Measurements from ENCODE around the gene BEX1. TPM values are rescaled to one million over a fixed set of nuclear protein-coding genes. Genes with fewer than 3 reads are reported as not detected.

BEX1 gene
- total and polyA plus RNA-seq, 9 of the 15 experiments (the other 6 are each of a cell fraction or from before 2014, with no cell fraction given), result not detected

- no peak for TF ChIP-seq ZBTB40 (IDR thresholded peaks at IDR 0.05)
- TF ChIP-seq ZBTB40 (CRISPR knock-in tag; IDR thresholded peaks at IDR 0.05), result no peak
- TF ChIP-seq PHTF2 (CRISPR knock-in tag; IDR thresholded peaks at IDR 0.05), result peak; percentile 85; the same call in 1 of the 2 replicates
- TF ChIP-seq ZBTB11 (CRISPR knock-in tag; IDR thresholded peaks at IDR 0.05), result peak in 1 of 3 experiments; percentile 72; a peak in 2 of 6 replicates
- TF ChIP-seq ETV1 (tag; conservative IDR thresholded peaks at IDR 0.05; ENCODE audit: low read depth), result peak; percentile 81; the same call in 1 of the 2 replicates
- no peak for TF ChIP-seq RBFOX2 (IDR thresholded peaks at IDR 0.05; ENCODE audit: low read depth, low read length)
- TF ChIP-seq MTF1 (CRISPR knock-in tag; IDR thresholded peaks at IDR 0.05; ENCODE audit: borderline replicate concordance), result peak; percentile 98
- peak; percentile 95 for TF ChIP-seq KLF13 (tag; IDR thresholded peaks at IDR 0.05; ENCODE audit: borderline replicate concordance, low read depth)
- TF ChIP-seq SUPT5H (IDR thresholded peaks at IDR 0.05), result no peak
- peak; percentile 86 for TF ChIP-seq TCF3 (CRISPR knock-in tag; IDR thresholded peaks at IDR 0.05)
- TF ChIP-seq ZBTB2 (IDR thresholded peaks at IDR 0.05), result peak; percentile 46; the same call in 1 of the 2 replicates
- TF ChIP-seq ZNF696 (CRISPR knock-in tag; conservative IDR thresholded peaks at IDR 0.05), result peak; percentile 84
Observed at GRCh38 chrX:103098488-103098887, 34.5 kb upstream of the BEX1 start (continued).
